Measurements from ENCODE around the gene FBRS.

DNA sequence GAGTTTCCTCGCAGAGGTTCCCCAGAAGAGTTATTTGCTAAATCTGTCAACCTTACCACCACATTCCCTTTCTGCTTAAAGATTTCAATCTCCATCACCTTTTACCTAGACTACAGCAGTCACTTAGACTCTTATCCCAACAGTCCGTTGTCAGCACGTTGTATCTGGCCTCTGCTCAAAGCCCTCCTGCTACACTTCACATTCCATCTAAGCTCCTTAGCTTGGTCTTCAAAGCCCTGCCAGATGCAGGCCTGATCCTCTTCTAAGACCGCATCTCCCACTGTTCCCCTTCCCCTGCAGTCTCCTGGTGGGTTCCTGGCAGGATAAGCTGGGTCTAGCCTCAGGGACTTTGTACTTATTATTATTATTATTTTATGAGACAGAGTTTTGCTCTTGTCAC is 30.5 kb downstream of the FBRS start:
- no peak for TF ChIP-seq HOXA7 (CRISPR knock-in tag; IDR thresholded peaks at IDR 0.05; ENCODE audit: borderline replicate concordance)
- TF ChIP-seq YY1 (tag by site-specific recombination; IDR thresholded peaks at IDR 0.05): no peak
- TF ChIP-seq, protein P1, sequence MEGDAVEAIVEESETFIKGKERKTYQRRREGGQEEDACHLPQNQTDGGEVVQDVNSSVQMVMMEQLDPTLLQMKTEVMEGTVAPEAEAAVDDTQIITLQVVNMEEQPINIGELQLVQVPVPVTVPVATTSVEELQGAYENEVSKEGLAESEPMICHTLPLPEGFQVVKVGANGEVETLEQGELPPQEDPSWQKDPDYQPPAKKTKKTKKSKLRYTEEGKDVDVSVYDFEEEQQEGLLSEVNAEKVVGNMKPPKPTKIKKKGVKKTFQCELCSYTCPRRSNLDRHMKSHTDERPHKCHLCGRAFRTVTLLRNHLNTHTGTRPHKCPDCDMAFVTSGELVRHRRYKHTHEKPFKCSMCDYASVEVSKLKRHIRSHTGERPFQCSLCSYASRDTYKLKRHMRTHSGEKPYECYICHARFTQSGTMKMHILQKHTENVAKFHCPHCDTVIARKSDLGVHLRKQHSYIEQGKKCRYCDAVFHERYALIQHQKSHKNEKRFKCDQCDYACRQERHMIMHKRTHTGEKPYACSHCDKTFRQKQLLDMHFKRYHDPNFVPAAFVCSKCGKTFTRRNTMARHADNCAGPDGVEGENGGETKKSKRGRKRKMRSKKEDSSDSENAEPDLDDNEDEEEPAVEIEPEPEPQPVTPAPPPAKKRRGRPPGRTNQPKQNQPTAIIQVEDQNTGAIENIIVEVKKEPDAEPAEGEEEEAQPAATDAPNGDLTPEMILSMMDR (tag by site-specific recombination; IDR thresholded peaks at IDR 0.05): no peak
- TF ChIP-seq, protein P2, sequence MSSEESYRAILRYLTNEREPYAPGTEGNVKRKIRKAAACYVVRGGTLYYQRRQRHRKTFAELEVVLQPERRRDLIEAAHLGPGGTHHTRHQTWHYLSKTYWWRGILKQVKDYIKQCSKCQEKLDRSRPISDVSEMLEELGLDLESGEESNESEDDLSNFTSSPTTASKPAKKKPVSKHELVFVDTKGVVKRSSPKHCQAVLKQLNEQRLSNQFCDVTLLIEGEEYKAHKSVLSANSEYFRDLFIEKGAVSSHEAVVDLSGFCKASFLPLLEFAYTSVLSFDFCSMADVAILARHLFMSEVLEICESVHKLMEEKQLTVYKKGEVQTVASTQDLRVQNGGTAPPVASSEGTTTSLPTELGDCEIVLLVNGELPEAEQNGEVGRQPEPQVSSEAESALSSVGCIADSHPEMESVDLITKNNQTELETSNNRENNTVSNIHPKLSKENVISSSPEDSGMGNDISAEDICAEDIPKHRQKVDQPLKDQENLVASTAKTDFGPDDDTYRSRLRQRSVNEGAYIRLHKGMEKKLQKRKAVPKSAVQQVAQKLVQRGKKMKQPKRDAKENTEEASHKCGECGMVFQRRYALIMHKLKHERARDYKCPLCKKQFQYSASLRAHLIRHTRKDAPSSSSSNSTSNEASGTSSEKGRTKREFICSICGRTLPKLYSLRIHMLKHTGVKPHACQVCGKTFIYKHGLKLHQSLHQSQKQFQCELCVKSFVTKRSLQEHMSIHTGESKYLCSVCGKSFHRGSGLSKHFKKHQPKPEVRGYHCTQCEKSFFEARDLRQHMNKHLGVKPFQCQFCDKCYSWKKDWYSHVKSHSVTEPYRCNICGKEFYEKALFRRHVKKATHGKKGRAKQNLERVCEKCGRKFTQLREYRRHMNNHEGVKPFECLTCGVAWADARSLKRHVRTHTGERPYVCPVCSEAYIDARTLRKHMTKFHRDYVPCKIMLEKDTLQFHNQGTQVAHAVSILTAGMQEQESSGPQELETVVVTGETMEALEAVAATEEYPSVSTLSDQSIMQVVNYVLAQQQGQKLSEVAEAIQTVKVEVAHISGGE (tag by site-specific recombination; conservative IDR thresholded peaks at IDR 0.05; ENCODE audit: low read depth): no peak
- TF ChIP-seq, protein P3, sequence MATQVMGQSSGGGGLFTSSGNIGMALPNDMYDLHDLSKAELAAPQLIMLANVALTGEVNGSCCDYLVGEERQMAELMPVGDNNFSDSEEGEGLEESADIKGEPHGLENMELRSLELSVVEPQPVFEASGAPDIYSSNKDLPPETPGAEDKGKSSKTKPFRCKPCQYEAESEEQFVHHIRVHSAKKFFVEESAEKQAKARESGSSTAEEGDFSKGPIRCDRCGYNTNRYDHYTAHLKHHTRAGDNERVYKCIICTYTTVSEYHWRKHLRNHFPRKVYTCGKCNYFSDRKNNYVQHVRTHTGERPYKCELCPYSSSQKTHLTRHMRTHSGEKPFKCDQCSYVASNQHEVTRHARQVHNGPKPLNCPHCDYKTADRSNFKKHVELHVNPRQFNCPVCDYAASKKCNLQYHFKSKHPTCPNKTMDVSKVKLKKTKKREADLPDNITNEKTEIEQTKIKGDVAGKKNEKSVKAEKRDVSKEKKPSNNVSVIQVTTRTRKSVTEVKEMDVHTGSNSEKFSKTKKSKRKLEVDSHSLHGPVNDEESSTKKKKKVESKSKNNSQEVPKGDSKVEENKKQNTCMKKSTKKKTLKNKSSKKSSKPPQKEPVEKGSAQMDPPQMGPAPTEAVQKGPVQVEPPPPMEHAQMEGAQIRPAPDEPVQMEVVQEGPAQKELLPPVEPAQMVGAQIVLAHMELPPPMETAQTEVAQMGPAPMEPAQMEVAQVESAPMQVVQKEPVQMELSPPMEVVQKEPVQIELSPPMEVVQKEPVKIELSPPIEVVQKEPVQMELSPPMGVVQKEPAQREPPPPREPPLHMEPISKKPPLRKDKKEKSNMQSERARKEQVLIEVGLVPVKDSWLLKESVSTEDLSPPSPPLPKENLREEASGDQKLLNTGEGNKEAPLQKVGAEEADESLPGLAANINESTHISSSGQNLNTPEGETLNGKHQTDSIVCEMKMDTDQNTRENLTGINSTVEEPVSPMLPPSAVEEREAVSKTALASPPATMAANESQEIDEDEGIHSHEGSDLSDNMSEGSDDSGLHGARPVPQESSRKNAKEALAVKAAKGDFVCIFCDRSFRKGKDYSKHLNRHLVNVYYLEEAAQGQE (tag by site-specific recombination; IDR thresholded peaks at IDR 0.05): no peak
- TF ChIP-seq ZNF324 (tag by site-specific recombination; IDR thresholded peaks at IDR 0.05): no peak
- TF ChIP-seq, protein P4, sequence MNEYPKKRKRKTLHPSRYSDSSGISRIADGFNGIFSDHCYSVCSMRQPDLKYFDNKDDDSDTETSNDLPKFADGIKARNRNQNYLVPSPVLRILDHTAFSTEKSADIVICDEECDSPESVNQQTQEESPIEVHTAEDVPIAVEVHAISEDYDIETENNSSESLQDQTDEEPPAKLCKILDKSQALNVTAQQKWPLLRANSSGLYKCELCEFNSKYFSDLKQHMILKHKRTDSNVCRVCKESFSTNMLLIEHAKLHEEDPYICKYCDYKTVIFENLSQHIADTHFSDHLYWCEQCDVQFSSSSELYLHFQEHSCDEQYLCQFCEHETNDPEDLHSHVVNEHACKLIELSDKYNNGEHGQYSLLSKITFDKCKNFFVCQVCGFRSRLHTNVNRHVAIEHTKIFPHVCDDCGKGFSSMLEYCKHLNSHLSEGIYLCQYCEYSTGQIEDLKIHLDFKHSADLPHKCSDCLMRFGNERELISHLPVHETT (tag by site-specific recombination; IDR thresholded peaks at IDR 0.05): no peak
- no peak for TF ChIP-seq TCF7L2 (IDR thresholded peaks at IDR 0.05; ENCODE audit: borderline replicate concordance, low read depth, low read length)
- TF ChIP-seq, protein P5, sequence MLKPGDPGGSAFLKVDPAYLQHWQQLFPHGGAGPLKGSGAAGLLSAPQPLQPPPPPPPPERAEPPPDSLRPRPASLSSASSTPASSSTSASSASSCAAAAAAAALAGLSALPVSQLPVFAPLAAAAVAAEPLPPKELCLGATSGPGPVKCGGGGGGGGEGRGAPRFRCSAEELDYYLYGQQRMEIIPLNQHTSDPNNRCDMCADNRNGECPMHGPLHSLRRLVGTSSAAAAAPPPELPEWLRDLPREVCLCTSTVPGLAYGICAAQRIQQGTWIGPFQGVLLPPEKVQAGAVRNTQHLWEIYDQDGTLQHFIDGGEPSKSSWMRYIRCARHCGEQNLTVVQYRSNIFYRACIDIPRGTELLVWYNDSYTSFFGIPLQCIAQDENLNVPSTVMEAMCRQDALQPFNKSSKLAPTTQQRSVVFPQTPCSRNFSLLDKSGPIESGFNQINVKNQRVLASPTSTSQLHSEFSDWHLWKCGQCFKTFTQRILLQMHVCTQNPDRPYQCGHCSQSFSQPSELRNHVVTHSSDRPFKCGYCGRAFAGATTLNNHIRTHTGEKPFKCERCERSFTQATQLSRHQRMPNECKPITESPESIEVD (tag by site-specific recombination; IDR thresholded peaks at IDR 0.05): no peak

Measured in HEK293 (cell line).